HCT116 (cell line): ENCODE data around the gene CDK14. TPM values are rescaled to one million over a fixed set of nuclear protein-coding genes. Genes with fewer than 3 reads are reported as not detected.

Experiments
- ATAC-seq: fragments of 200-7000 bp; cut with Tn5 transposase; 2 replicates; pipeline ENCODE4 v1.9.1; 2020; ENCODE audit warnings: mild to moderate bottlenecking, moderate library complexity
- BruUV-seq: library from RNA; stranded (reverse); fragments of 400-500 nt; replicated peaks from 2 replicates; lab custom pipeline; 2021; lab: Mats Ljungman, UMichigan
- CTCF ChIA-PET: fragments of 300-600 bp; sonication (Branson Sonifier 250); formaldehyde crosslinking; loops from one replicate; lab custom pipeline; 2021; ENCODE audit warnings: antibody characterized with exemption; lab: Charles Lee
- POLR2A ChIA-PET: fragments of 300-600, 350-600 bp; sonication (Branson Sonifier 250); formaldehyde crosslinking; loops from one replicate; lab custom pipeline; 2021; ENCODE audit warnings: antibody characterized with exemption; lab: Charles Lee
- RAD21 ChIA-PET, 2 experiments: fragments of 300-600 bp; sonication (Branson Sonifier 250); formaldehyde crosslinking; loops; one replicate each; lab custom pipeline; 2023; ENCODE audit warnings: low total read pairs in 2 of 2; ENCODE audit not compliant: uncharacterized antibody in 2 of 2, unreplicated experiment in 2 of 2, low non-redundant PET in 1 of 2; lab: Charles Lee
- DNase-seq: peaks from one replicate; pipeline ENCODE4 v3.0.0-alpha.2; 2010; ENCODE audit warnings: low read depth, low spot score
- H2AFZ ChIP-seq: fragments of 200-600 bp; shearing (Covaris generic), sonication (generic); 2 replicates; pipeline ENCODE4 v1.6.1; 2017; ENCODE audit warnings: low read depth, mixed run types, mixed read lengths, antibody characterized with exemption, low read length; ENCODE audit not compliant: poor library complexity, severe bottlenecking
- H3K27ac ChIP-seq: 2 replicates; pipeline ENCODE4 v1.5.1; 2012; ENCODE audit warnings: low read depth, low read length
- H3K27me3 ChIP-seq: fragments of 200-600 bp; sonication (generic); 2 replicates; pipeline ENCODE4 v1.6.1; 2016; ENCODE audit warnings: mixed run types, low read length, mixed read lengths; ENCODE audit not compliant: insufficient read depth
- H3K36me3 ChIP-seq, 2 experiments: fragments of 200-500 bp in 1 of 2; fragments of 200-600 bp in 1 of 2; sonication (Bioruptor generic) in 1 of 2; sonication (generic) in 1 of 2; 2 replicates each; pipeline versions ENCODE4 v1.5.1 to v1.6.1; 2014 to 2016; ENCODE audit warnings: low read length in 2 of 2, inconsistent platforms in 1 of 2, mixed read lengths in 1 of 2, mixed run types in 1 of 2; ENCODE audit not compliant: insufficient read depth in 2 of 2, control insufficient read depth in 1 of 2
- H3K4me1 ChIP-seq, 2 experiments: fragments of 200-600 bp in 1 of 2; sonication (generic) in 1 of 2; 2 replicates each; pipeline versions ENCODE4 v1.5.1 to v1.6.1; 2012 to 2017; ENCODE audit warnings: low read length in 2 of 2, inconsistent platforms in 1 of 2, mild to moderate bottlenecking in 1 of 2, mixed read lengths in 1 of 2, mixed run types in 1 of 2, moderate library complexity in 1 of 2; ENCODE audit not compliant: insufficient read depth in 2 of 2, control insufficient read depth in 1 of 2
- H3K4me2 ChIP-seq: fragments of 200-600 bp; sonication (generic); 2 replicates; pipeline ENCODE4 v1.6.1; 2017; ENCODE audit warnings: mixed run types, low read length, mixed read lengths
- H3K4me3 ChIP-seq, 2 experiments: fragments of 200-600 bp in 1 of 2; sonication (generic) in 1 of 2; replicated peaks in 1 of 2; 2 replicates each; pipeline ENCODE4 v1.5.1; 2011 to 2016; ENCODE audit warnings: low read length in 2 of 2, control low read depth in 1 of 2, low read depth in 1 of 2, mild to moderate bottlenecking in 1 of 2, mixed read lengths in 1 of 2, mixed run types in 1 of 2
- H3K79me2 ChIP-seq: fragments of 200-600 bp; sonication (generic); 2 replicates; pipeline ENCODE4 v1.6.1; 2017; ENCODE audit warnings: mild to moderate bottlenecking, mixed run types, low read length, moderate library complexity, mixed read lengths; ENCODE audit not compliant: insufficient read depth
- H3K9ac ChIP-seq: fragments of 200-600 bp; sonication (generic); 2 replicates; pipeline ENCODE4 v1.6.1; 2016; ENCODE audit warnings: low read length, mixed read lengths
- H3K9me2 ChIP-seq: fragments of 200-600 bp; sonication (generic), shearing (Covaris generic); 2 replicates; pipeline ENCODE4 v1.6.1; 2017; ENCODE audit warnings: mixed run types, mild to moderate bottlenecking, moderate library complexity; ENCODE audit not compliant: insufficient read depth
- H3K9me3 ChIP-seq, 2 experiments: fragments of 200-500 bp in 1 of 2; fragments of 200-600 bp in 1 of 2; sonication (Bioruptor generic) in 1 of 2; sonication (generic) in 1 of 2; 2 replicates each; pipeline ENCODE4 v1.6.1; 2014 to 2017; ENCODE audit warnings: low read length in 2 of 2, mixed read lengths in 2 of 2, inconsistent platforms in 1 of 2, low read depth in 1 of 2, mild to moderate bottlenecking in 1 of 2, mixed run types in 1 of 2, moderate library complexity in 1 of 2; ENCODE audit not compliant: control insufficient read depth in 1 of 2, insufficient read depth in 1 of 2
- H4K20me1 ChIP-seq: fragments of 200-600 bp; sonication (generic), shearing (Covaris generic); 2 replicates; pipeline ENCODE4 v1.6.1; 2017; ENCODE audit warnings: mixed run types, mild to moderate bottlenecking, moderate library complexity; ENCODE audit not compliant: insufficient read depth
- CEBPB ChIP-seq: IDR thresholded peaks from 2 replicates; pipeline ENCODE4 v1.6.1; 2012; ENCODE audit warnings: low read depth
- ELF1 ChIP-seq: IDR thresholded peaks from 2 replicates; pipeline ENCODE4 v1.6.1; 2012; ENCODE audit warnings: low read depth, borderline replicate concordance
- EZH2 ChIP-seq: fragments of 200-600 bp; sonication (generic); IDR thresholded peaks from 2 replicates; pipeline ENCODE4 v1.6.1; 2017; ENCODE audit warnings: antibody characterized with exemption, mixed run types
- EZH2phosphoT487 ChIP-seq: fragments of 200-600 bp; IDR thresholded peaks from 2 replicates; pipeline ENCODE4 v1.6.1; 2018; ENCODE audit warnings: antibody characterized with exemption, borderline replicate concordance
- POLR2A ChIP-seq: IDR thresholded peaks from 2 replicates; pipeline ENCODE4 v1.7.0; 2011; ENCODE audit warnings: borderline replicate concordance; ENCODE audit not compliant: insufficient read depth, insufficient read length; ENCODE audit errors: extremely low read depth
- POLR2AphosphoS5 ChIP-seq: IDR thresholded peaks from 2 replicates; pipeline ENCODE4 v1.6.1; 2011; ENCODE audit warnings: mild to moderate bottlenecking, low read depth, low read length, moderate library complexity
- REST ChIP-seq: IDR thresholded peaks from 2 replicates; pipeline ENCODE4 v1.6.1; 2012; ENCODE audit warnings: low read depth
- ZNF274 ChIP-seq: fragments of 200-500 bp; sonication (Bioruptor generic); IDR thresholded peaks from 2 replicates; pipeline ENCODE4 v1.6.1; 2014; ENCODE audit warnings: mild to moderate bottlenecking, low read depth, low read length, inconsistent platforms
- intact Hi-C: fragments of 100-400 bp; cut with micrococcal nuclease; formaldehyde crosslinking; loops from 2 replicates; pipeline ENCODE4 v1.10.0; 2022
- total RNA-seq: library from RNA; stranded (reverse); gene quantifications from one replicate; pipeline ENCODE4 v1.2.1, GENCODE V29; 2021; ENCODE audit not compliant: unreplicated experiment

Gene CDK14
- total RNA-seq, 1 experiment from 2014 or later: 10.2 TPM

- H3K4me3 ChIP-seq: no peak overlapping the region
- H3K79me2 ChIP-seq: no peaks in the 10 kb centered on the region
- no peaks in the 10 kb centered on the region for H3K9me2 ChIP-seq
- H3K4me2 ChIP-seq: no peak overlapping the region
- no peaks in the 10 kb centered on the region for H3K9me3 ChIP-seq
- H4K20me1 ChIP-seq: no peaks in the 10 kb centered on the region
- ChIA-PET RAD21 (no interaction called here), POLR2A (no interaction called here), CTCF (no interaction called here)
- no peak for DNase-seq
- BruUV-seq: no TSS peak
- H3K27ac ChIP-seq: no peak overlapping the region
- no peaks in the 10 kb centered on the region for H3K27me3 ChIP-seq
- intact Hi-C loops: no loop called here
- no peak overlapping the region for H2AFZ ChIP-seq
- no peak for ATAC-seq
- H3K4me1 ChIP-seq: no peaks in the 10 kb centered on the region
- H3K36me3 ChIP-seq: no peaks in the 10 kb centered on the region
- H3K9ac ChIP-seq: no peak overlapping the region
- TF ChIP-seq POLR2AphosphoS5 (no peak), EZH2phosphoT487 (no peak), ELF1 (no peak), EZH2 (no peak), CEBPB (no peak), REST (no peak), ZNF274 (no peak), POLR2A (no peak)
- TF ChIP-seq, all 23 proteins: peak for 0
Measured at GRCh38 chr7:90945104-90945787, 349.1 kb downstream of the CDK14 start.
